Measurements from ENCODE around the gene INPP5A. TPM values are rescaled to one million over a fixed set of nuclear protein-coding genes. Genes with fewer than 3 reads are reported as not detected.

INPP5A gene
- total RNA-seq, 1 experiment from 2014 or later, result 12.3 TPM

DNA sequence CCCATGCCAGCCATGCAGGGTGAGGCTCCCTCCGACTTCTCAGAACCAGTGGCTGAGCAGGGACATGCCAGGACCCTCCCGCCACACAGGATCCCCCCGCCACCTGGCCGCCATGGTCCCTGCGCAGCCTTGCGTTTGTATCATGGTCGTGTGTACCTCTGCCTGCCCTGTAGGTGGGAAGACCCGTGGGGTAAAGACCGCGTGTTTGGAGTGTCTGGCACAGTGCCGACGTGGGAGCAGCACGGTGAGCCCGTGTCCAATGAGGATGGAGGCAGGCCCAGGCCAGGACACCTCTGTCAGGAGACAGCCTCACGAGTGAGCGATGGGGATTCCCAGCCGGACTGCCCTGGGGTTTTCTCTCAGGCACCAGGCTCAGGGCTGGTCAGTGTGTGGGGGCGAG lies 216.5 kb downstream of the INPP5A start:
- ChIA-PET CTCF (no interaction called here), POLR2A (no interaction called here), RAD21 (ENCODE audit: low non-redundant PET in 1 of 2, low total read pairs in 2 of 2, uncharacterized antibody in 2 of 2, unreplicated experiment in 2 of 2) (no interaction called here)
- Histone ChIP-seq H3K79me2 (ENCODE audit: insufficient read depth, low read length) (no peaks in the 10 kb centered on the region), H3K4me3 (replicated peaks in 1 of 2; ENCODE audit: low read depth in 1 of 2, low read length in 2 of 2) (no peak overlapping the region), H4K20me1 (ENCODE audit: insufficient read depth) (no peaks in the 10 kb centered on the region), H2AFZ (ENCODE audit: low read depth, low read length, poor library complexity, severe bottlenecking) (no peak overlapping the region), H3K4me1 (ENCODE audit: control insufficient read depth in 1 of 2, insufficient read depth in 2 of 2, low read length in 2 of 2) (no peaks in the 10 kb centered on the region), H3K9ac (ENCODE audit: low read length) (no peak overlapping the region), H3K4me2 (ENCODE audit: low read length) (no peak overlapping the region), H3K9me3 (ENCODE audit: control insufficient read depth in 1 of 2, insufficient read depth in 1 of 2, low read depth in 1 of 2, low read length in 2 of 2) (no peaks in the 10 kb centered on the region), H3K9me2 (ENCODE audit: insufficient read depth) (no peaks in the 10 kb centered on the region), H3K27ac (ENCODE audit: low read depth, low read length) (no peak overlapping the region), H3K36me3 (ENCODE audit: control insufficient read depth in 1 of 2, insufficient read depth in 2 of 2, low read length in 2 of 2) (no peaks in the 10 kb centered on the region), H3K27me3 (ENCODE audit: insufficient read depth, low read length) (no peaks in the 10 kb centered on the region)
- no peak for DNase-seq (ENCODE audit: low read depth, low spot score)
- ATAC-seq, result no peak
- BruUV-seq (replicated peaks), result no TSS peak
- intact Hi-C loops (cut with micrococcal nuclease), result no loop called here
- TF ChIP-seq POLR2A (IDR thresholded peaks at IDR 0.05; ENCODE audit: borderline replicate concordance, extremely low read depth, insufficient read depth, insufficient read length) (no peak), FOSL1 (IDR thresholded peaks at IDR 0.05; ENCODE audit: low read depth) (no peak)

DNA sequence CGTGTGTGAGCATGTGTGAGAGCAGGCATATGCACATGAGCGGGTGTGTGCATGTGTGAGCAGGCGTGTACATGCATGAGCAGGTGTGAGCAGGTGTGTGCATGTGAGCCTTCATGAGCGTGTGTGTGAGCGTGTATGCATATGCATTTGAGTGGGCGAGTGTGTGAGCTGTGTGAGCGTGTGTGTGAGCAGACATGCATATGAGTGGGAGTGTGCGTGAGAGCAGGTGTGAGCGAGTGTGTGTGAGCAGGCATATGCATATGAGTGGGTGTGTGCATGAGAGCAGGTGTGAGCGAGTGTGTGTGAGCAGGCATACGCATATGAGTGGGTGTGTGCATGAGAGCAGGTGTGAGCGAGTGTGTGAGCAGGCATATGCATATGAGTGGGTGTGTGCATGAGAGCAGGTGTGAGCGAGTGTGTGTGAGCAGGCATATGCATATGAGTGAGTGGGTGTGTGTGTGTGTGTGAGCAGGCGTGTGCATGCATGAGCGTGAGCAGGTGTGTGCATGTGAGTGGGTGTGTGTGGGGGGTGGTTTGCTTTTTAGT lies 217.7 kb downstream of the INPP5A start:
- H3K27ac ChIP-seq (ENCODE audit: low read depth, low read length), result no peak overlapping the region
- H3K4me1 ChIP-seq (ENCODE audit: control insufficient read depth in 1 of 2, insufficient read depth in 2 of 2, low read length in 2 of 2), result no peaks in the 10 kb centered on the region
- no peak for TF ChIP-seq EZH2phosphoT487 (IDR thresholded peaks at IDR 0.05; ENCODE audit: borderline replicate concordance)
- no peak overlapping the region for H3K4me2 ChIP-seq (ENCODE audit: low read length)
- H3K9me3 ChIP-seq (ENCODE audit: control insufficient read depth in 1 of 2, insufficient read depth in 1 of 2, low read depth in 1 of 2, low read length in 2 of 2), result no peaks in the 10 kb centered on the region
- no peaks in the 10 kb centered on the region for H4K20me1 ChIP-seq (ENCODE audit: insufficient read depth)
- no TSS peak for BruUV-seq (replicated peaks)
- no peak for ATAC-seq
- ChIA-PET RAD21 (ENCODE audit: low non-redundant PET in 1 of 2, low total read pairs in 2 of 2, uncharacterized antibody in 2 of 2, unreplicated experiment in 2 of 2) (no interaction called here), CTCF (no interaction called here), POLR2A (no interaction called here)
- no peaks in the 10 kb centered on the region for H3K36me3 ChIP-seq (ENCODE audit: control insufficient read depth in 1 of 2, insufficient read depth in 2 of 2, low read length in 2 of 2)
- H3K27me3 ChIP-seq (ENCODE audit: insufficient read depth, low read length), result no peaks in the 10 kb centered on the region
- no peak overlapping the region for H2AFZ ChIP-seq (ENCODE audit: low read depth, low read length, poor library complexity, severe bottlenecking)
- no peaks in the 10 kb centered on the region for H3K79me2 ChIP-seq (ENCODE audit: insufficient read depth, low read length)
- no peaks in the 10 kb centered on the region for H3K9me2 ChIP-seq (ENCODE audit: insufficient read depth)
- no peak overlapping the region for H3K9ac ChIP-seq (ENCODE audit: low read length)
- no peak for DNase-seq (ENCODE audit: low read depth, low spot score)
- intact Hi-C loops (cut with micrococcal nuclease), result no loop called here
- H3K4me3 ChIP-seq (replicated peaks in 1 of 2; ENCODE audit: low read depth in 1 of 2, low read length in 2 of 2), result no peak overlapping the region

DNA sequence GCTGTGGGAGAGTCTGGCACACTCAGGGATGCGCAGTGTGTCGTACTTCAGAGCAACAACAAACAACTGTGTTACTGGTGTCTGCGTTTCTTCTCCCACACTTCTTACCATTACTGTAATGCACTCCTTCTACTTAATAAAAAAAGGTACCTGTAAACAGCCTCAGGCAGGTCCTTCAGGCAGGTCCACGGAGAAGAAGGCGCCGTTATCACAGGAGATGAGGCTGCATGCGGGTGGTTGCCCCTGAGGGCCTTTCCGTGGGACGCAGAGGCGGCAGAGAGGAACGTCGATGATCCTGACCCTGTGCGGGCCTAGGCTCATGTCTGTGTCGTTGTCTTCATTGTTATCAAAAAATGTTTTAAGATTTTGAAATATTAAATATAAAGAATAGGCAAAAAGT lies 219.0 kb downstream of the INPP5A start:
- no peak overlapping the region for H3K9ac ChIP-seq (ENCODE audit: low read length)
- DNase-seq (ENCODE audit: low read depth, low spot score) (no peak), ATAC-seq (no peak)
- no peaks in the 10 kb centered on the region for H3K79me2 ChIP-seq (ENCODE audit: insufficient read depth, low read length)
- no peak overlapping the region for H3K4me2 ChIP-seq (ENCODE audit: low read length)
- no peaks in the 10 kb centered on the region for H3K9me2 ChIP-seq (ENCODE audit: insufficient read depth)
- no TSS peak for BruUV-seq (replicated peaks)
- H3K4me3 ChIP-seq (replicated peaks in 1 of 2; ENCODE audit: low read depth in 1 of 2, low read length in 2 of 2), result no peak overlapping the region
- intact Hi-C loops (cut with micrococcal nuclease), result no loop called here
- ChIA-PET POLR2A (no interaction called here), RAD21 (ENCODE audit: low non-redundant PET in 1 of 2, low total read pairs in 2 of 2, uncharacterized antibody in 2 of 2, unreplicated experiment in 2 of 2) (no interaction called here), CTCF (no interaction called here)
- H4K20me1 ChIP-seq (ENCODE audit: insufficient read depth), result no peaks in the 10 kb centered on the region
- H2AFZ ChIP-seq (ENCODE audit: low read depth, low read length, poor library complexity, severe bottlenecking), result no peak overlapping the region
- TF ChIP-seq SP1 (IDR thresholded peaks at IDR 0.05; ENCODE audit: low read depth), result no peak
- no peaks in the 10 kb centered on the region for H3K4me1 ChIP-seq (ENCODE audit: control insufficient read depth in 1 of 2, insufficient read depth in 2 of 2, low read length in 2 of 2)
- no peaks in the 10 kb centered on the region for H3K36me3 ChIP-seq (ENCODE audit: control insufficient read depth in 1 of 2, insufficient read depth in 2 of 2, low read length in 2 of 2)
- H3K9me3 ChIP-seq (ENCODE audit: control insufficient read depth in 1 of 2, insufficient read depth in 1 of 2, low read depth in 1 of 2, low read length in 2 of 2), result no peaks in the 10 kb centered on the region
- no peaks in the 10 kb centered on the region for H3K27me3 ChIP-seq (ENCODE audit: insufficient read depth, low read length)
- no peak overlapping the region for H3K27ac ChIP-seq (ENCODE audit: low read depth, low read length)
